B cell (primary cell): Measurements from ENCODE around the gene AKR7A2. TPM values are rescaled to one million over a fixed set of nuclear protein-coding genes. Genes with fewer than 3 reads are reported as not detected.

Experiments used
- ATAC-seq: fragments of 200-7000 bp; cut with Tn5 transposase; one replicate; pipeline ENCODE4 v1.10.0; 2021; ENCODE audit warnings: low read depth, mild to moderate bottlenecking, moderate number of reproducible peaks, moderate library complexity
- CTCF ChIA-PET: fragments of 350-600 bp; sonication (Branson Sonifier 250); formaldehyde crosslinking; loops from one replicate; lab custom pipeline; 2021; ENCODE audit warnings: antibody characterized with exemption, inconsistent platforms; lab: Charles Lee
- POLR2A ChIA-PET: fragments of 350-600 bp; sonication (Branson Sonifier 250); formaldehyde crosslinking; loops from one replicate; lab custom pipeline; 2021; ENCODE audit warnings: antibody characterized with exemption; lab: Charles Lee
- DNase-seq: peaks from one replicate; pipeline ENCODE4 v3.0.0; 2013
- H2AFZ ChIP-seq: 2 replicates; pipeline ENCODE4 v1.6.1; 2012; ENCODE audit warnings: mild to moderate bottlenecking, low read depth, low read length; ENCODE audit not compliant: insufficient read depth, poor library complexity, severe bottlenecking
- H3K27ac ChIP-seq, 2 donors: 1 replicate in 1 of 2; 2 replicates in 1 of 2; pipeline ENCODE4 v1.5.1; 2012 to 2013; ENCODE audit warnings: low read length in 2 of 2, mild to moderate bottlenecking in 2 of 2, moderate library complexity in 1 of 2
- H3K27me3 ChIP-seq, 4 experiments: fragments of 200-600 bp in 1 of 4; sonication (generic) in 1 of 4; replicated peaks in 1 of 4; 1 replicate in 2 of 4; 2 replicates in 2 of 4; pipeline versions ENCODE4 v1.6.1 to v1.7.0; 2013 to 2016; ENCODE audit warnings: low read length in 3 of 4, mild to moderate bottlenecking in 2 of 4, mixed read lengths in 1 of 4, moderate library complexity in 1 of 4; ENCODE audit not compliant: insufficient read depth in 4 of 4, control insufficient read depth in 3 of 4; ENCODE audit errors: control extremely low read depth in 1 of 4
- H3K36me3 ChIP-seq, 2 experiments: replicated peaks in 1 of 2; 1 replicate in 1 of 2; 2 replicates in 1 of 2; pipeline versions ENCODE4 v1.6.1 to v1.7.1; 2013; ENCODE audit warnings: low read length in 1 of 2; ENCODE audit not compliant: insufficient read depth in 2 of 2, control insufficient read depth in 1 of 2; ENCODE audit errors: control extremely low read depth in 1 of 2, extremely low read depth in 1 of 2
- H3K4me1 ChIP-seq, 2 donors: fragments of 200-600 bp in 1 of 2; sonication (generic) in 1 of 2; 1 replicate in 1 of 2; 2 replicates in 1 of 2; pipeline versions ENCODE4 v1.5.1 to v1.6.1; 2013 to 2017; ENCODE audit warnings: low read length in 2 of 2; ENCODE audit not compliant: control insufficient read depth in 2 of 2, insufficient read depth in 2 of 2
- H3K4me2 ChIP-seq: replicated peaks from 2 replicates; pipeline ENCODE3; 2012; ENCODE audit warnings: mild to moderate bottlenecking, low read depth, low read length; ENCODE audit not compliant: poor library complexity, severe bottlenecking
- H3K4me3 ChIP-seq, 5 experiments: fragments of 200-600 bp in 1 of 5; sonication (generic) in 1 of 5; 1 replicate in 3 of 5; 2 replicates in 2 of 5; pipeline versions ENCODE4 v1.5.1 to v1.7.0; 2011 to 2016; ENCODE audit warnings: low read length in 4 of 5, mild to moderate bottlenecking in 4 of 5, low read depth in 2 of 5, control low read depth in 1 of 5, moderate library complexity in 1 of 5; ENCODE audit not compliant: insufficient read depth in 1 of 5; ENCODE audit errors: control extremely low read depth in 1 of 5, extremely low read depth in 1 of 5
- H3K79me2 ChIP-seq: fragments of 200-600 bp; sonication (generic); one replicate; pipeline ENCODE4 v1.6.0; 2016; ENCODE audit warnings: low read length; ENCODE audit not compliant: control insufficient read depth, insufficient read depth
- H3K9ac ChIP-seq: fragments of 200-600 bp; sonication (generic); 2 replicates; pipeline ENCODE4 v1.6.1; 2017; ENCODE audit warnings: mild to moderate bottlenecking, low read length, moderate library complexity
- H3K9me3 ChIP-seq, 3 donors: one replicate each; pipeline versions ENCODE4 v1.6.1 to v1.7.1; 2013; ENCODE audit warnings: low read length in 2 of 3; ENCODE audit not compliant: control insufficient read depth in 2 of 3, insufficient read depth in 1 of 3; ENCODE audit errors: control extremely low read depth in 1 of 3
- H4K20me1 ChIP-seq: 2 replicates; pipeline ENCODE4 v1.6.0; 2012; ENCODE audit warnings: mild to moderate bottlenecking, low read length; ENCODE audit not compliant: insufficient read depth, control insufficient read depth, poor library complexity, severe bottlenecking
- H3K27ac Mint-ChIP-seq: one replicate; pipeline ENCODE4 v1.8.0; 2021; ENCODE audit warnings: mixed read lengths
- H3K27me3 Mint-ChIP-seq: one replicate; pipeline ENCODE4 v1.8.0; 2021; ENCODE audit warnings: mixed read lengths
- H3K4me1 Mint-ChIP-seq: one replicate; pipeline ENCODE4 v1.8.0; 2021; ENCODE audit warnings: mixed read lengths
- H3K4me3 Mint-ChIP-seq: one replicate; pipeline ENCODE4 v1.8.0; 2021; ENCODE audit warnings: mixed read lengths
- H3K9me3 Mint-ChIP-seq: one replicate; pipeline ENCODE4 v1.8.0; 2022; ENCODE audit warnings: mixed read lengths; ENCODE audit not compliant: insufficient read depth
- CTCF ChIP-seq: fragments of 200-600 bp; IDR thresholded peaks from one replicate; pipeline ENCODE4 v1.8.0; 2022; ENCODE audit warnings: antibody characterized with exemption, mild to moderate bottlenecking
- EZH2 ChIP-seq: IDR thresholded peaks from 2 replicates; pipeline ENCODE4 v1.6.1; 2012; ENCODE audit warnings: borderline replicate concordance, low read depth, mild to moderate bottlenecking, moderate library complexity, low read length; ENCODE audit not compliant: insufficient read depth, poor library complexity, severe bottlenecking
- WGBS: methylation state at CpG from one replicate; pipeline ENCODE4 v1.1.5; 2013; ENCODE audit warnings: missing lambda C conversion rate; ENCODE audit not compliant: insufficient coverage; 5-methylcytosine and 5-hydroxymethylcytosine counted together
- intact Hi-C: fragments of 100-400 bp; cut with micrococcal nuclease; formaldehyde crosslinking; loops from one replicate; pipeline ENCODE4 v1.10.0; 2022
- polyA plus RNA-seq: library from polyadenylated mRNA; depleted of rRNA; stranded (reverse); fragments of >200 nt; gene quantifications from 2 replicates; pipeline ENCODE4 v1.2.3, GENCODE V29; 2012
- total RNA-seq, 2 donors: library from RNA; stranded (reverse); fragments of 120-200 nt in 1 of 2; gene quantifications; 1 replicate in 1 of 2; 2 replicates in 1 of 2; pipeline versions ENCODE4 v1.2.3 to v1.2.4, GENCODE V29; 2013 to 2022

The AKR7A2 gene
- total and polyA plus RNA-seq, 2 donors (not counting 1 experiment from before 2014, with no cell fraction given): 23.7 to 32.1 TPM

DNA sequence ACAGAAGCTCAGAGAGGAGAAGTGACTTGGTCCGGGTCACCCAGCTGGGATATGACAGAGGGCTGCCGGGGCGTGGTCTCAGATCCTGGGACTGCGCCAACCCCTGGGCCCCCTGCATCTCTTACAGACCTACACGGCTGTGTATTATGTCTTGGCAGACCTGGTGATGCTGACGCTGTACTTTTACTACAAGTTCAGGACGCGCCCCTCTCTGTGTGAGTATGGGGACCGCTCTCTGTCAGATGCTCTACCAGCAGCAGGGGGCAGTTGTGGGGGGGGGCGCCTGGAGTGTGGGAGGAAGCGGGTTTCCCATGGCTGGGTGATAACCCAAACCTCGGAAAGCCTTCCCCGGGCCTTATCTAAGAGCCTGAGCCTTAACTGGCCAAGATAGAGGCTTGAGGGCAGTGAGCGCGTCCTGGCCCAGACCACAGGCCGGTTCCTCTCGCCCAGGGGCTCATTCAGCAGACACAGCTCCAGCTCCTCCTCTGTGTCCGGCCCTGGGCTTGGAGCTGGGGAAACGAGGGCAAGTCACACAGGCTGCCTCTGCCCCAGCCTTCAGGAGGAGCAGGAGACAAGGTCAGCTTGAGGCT, 13.5 kb upstream of the AKR7A2 start:
- H3K4me3 Mint-ChIP-seq: no peak overlapping the region
- H3K27me3 Mint-ChIP-seq: no peaks in the 10 kb centered on the region
- H4K20me1 ChIP-seq: peaks cover 15% of the 10 kb centered on the region
- H3K4me2 ChIP-seq: no peak overlapping the region
- WGBS: 88% methylated on average over 19 of the region's 19 CpGs
- no peak overlapping the region for H3K9ac ChIP-seq
- H3K4me1 Mint-ChIP-seq: no peaks in the 10 kb centered on the region
- intact Hi-C loops: no loop called here
- no peaks in the 10 kb centered on the region for H3K27me3 ChIP-seq
- H3K27ac ChIP-seq: no peak overlapping the region
- H2AFZ ChIP-seq: no peak overlapping the region
- H3K4me3 ChIP-seq: no peak overlapping the region
- ATAC-seq: no peak
- H3K79me2 ChIP-seq: peaks cover 42% of the 10 kb centered on the region
- H3K9me3 Mint-ChIP-seq: no peaks in the 10 kb centered on the region
- ChIA-PET CTCF (no interaction called here), POLR2A (no interaction called here)
- no peaks in the 10 kb centered on the region for H3K4me1 ChIP-seq
- no peaks in the 10 kb centered on the region for H3K9me3 ChIP-seq
- no peak for TF ChIP-seq CTCF
- TF ChIP-seq EZH2: no peak
- DNase-seq: no peak
- peaks cover 0 to 51% of the 10 kb centered on the region in 2 experiments for H3K36me3 ChIP-seq
- no peak overlapping the region for H3K27ac Mint-ChIP-seq

- 99% methylated on average over 9 of the region's 9 CpGs for WGBS
- Histone ChIP-seq H3K79me2 (peaks cover 42% of the 10 kb centered on the region), H3K27ac (no peak overlapping the region), H3K4me3 (no peak overlapping the region), H3K9me3 (no peaks in the 10 kb centered on the region), H3K4me1 (no peaks in the 10 kb centered on the region), H3K27me3 (no peaks in the 10 kb centered on the region), H4K20me1 (peaks cover 15% of the 10 kb centered on the region), H3K4me2 (no peak overlapping the region), H3K9ac (no peak overlapping the region), H2AFZ (no peak overlapping the region), H3K36me3 (peaks cover 0 to 50% of the 10 kb centered on the region in 2 experiments)
- H3K27me3 Mint-ChIP-seq: no peaks in the 10 kb centered on the region
- H3K9me3 Mint-ChIP-seq: no peaks in the 10 kb centered on the region
- no peaks in the 10 kb centered on the region for H3K4me1 Mint-ChIP-seq
- DNase-seq: no peak
- TF ChIP-seq CTCF: no peak
- no peak for TF ChIP-seq EZH2
- H3K27ac Mint-ChIP-seq: no peak overlapping the region
- POLR2A ChIA-PET: no interaction called here
- CTCF ChIA-PET: no interaction called here
- no peak for ATAC-seq
- intact Hi-C loops: no loop called here
- no peak overlapping the region for H3K4me3 Mint-ChIP-seq
These were observed 12.7 kb upstream of the AKR7A2 start for GRCh38 chr1:19324665-19324990.
